Stomach (tissue), 4 donors: Measurements from ENCODE around the gene GSTA4.

Experiments
- EP300 ChIP-seq: sonication (generic); formaldehyde crosslinking; IDR thresholded peaks from one replicate; pipeline ENCODE4 v1.6.1; 2017; ENCODE audit warnings: antibody characterized with exemption
- POLR2A ChIP-seq, 4 donors: fragments of 450-650 bp; IDR thresholded peaks; one replicate each; pipeline ENCODE4 v1.6.1; 2016; ENCODE audit warnings: antibody characterized with exemption in 4 of 4, control low read depth in 2 of 4, mild to moderate bottlenecking in 1 of 4, moderate library complexity in 1 of 4
- POLR2AphosphoS5 ChIP-seq, 3 donors: sonication (generic); formaldehyde crosslinking; IDR thresholded peaks; one replicate each; pipeline ENCODE4 v1.6.1; 2016; ENCODE audit warnings: antibody characterized with exemption in 3 of 3
- TF ChIP-seq, protein P1 (sequence below), 7 experiments: fragments of 450-650 bp in 4 of 7; fragments of 200-600 bp in 3 of 7; sonication (generic) in 3 of 7; IDR thresholded peaks; one replicate each; pipeline ENCODE4 v1.5.1; 2016 to 2019; ENCODE audit warnings: antibody characterized with exemption in 7 of 7, control low read depth in 2 of 7, mild to moderate bottlenecking in 1 of 7

- TF ChIP-seq, protein P1, sequence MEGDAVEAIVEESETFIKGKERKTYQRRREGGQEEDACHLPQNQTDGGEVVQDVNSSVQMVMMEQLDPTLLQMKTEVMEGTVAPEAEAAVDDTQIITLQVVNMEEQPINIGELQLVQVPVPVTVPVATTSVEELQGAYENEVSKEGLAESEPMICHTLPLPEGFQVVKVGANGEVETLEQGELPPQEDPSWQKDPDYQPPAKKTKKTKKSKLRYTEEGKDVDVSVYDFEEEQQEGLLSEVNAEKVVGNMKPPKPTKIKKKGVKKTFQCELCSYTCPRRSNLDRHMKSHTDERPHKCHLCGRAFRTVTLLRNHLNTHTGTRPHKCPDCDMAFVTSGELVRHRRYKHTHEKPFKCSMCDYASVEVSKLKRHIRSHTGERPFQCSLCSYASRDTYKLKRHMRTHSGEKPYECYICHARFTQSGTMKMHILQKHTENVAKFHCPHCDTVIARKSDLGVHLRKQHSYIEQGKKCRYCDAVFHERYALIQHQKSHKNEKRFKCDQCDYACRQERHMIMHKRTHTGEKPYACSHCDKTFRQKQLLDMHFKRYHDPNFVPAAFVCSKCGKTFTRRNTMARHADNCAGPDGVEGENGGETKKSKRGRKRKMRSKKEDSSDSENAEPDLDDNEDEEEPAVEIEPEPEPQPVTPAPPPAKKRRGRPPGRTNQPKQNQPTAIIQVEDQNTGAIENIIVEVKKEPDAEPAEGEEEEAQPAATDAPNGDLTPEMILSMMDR (IDR thresholded peaks at IDR 0.05) = no peak
- TF ChIP-seq POLR2AphosphoS5 (IDR thresholded peaks at IDR 0.05) (no peak), POLR2A (IDR thresholded peaks at IDR 0.05) (no peak), EP300 (no peak)
Measured at GRCh38 chr6:52955871-52956270, 39.2 kb downstream of the GSTA4 start.
